H9 (cell line): ENCODE data around the gene IGDCC3. TPM values are rescaled to one million over a fixed set of nuclear protein-coding genes. Genes with fewer than 3 reads are reported as not detected.

Experiments
- DNase-seq: peaks from one replicate; pipeline ENCODE4 v3.0.0-alpha.2; 2017
- H2AFZ ChIP-seq: one replicate; pipeline ENCODE4 v1.6.1; 2013; ENCODE audit warnings: mild to moderate bottlenecking, low read length, control low read depth, moderate library complexity
- H2AK5ac ChIP-seq: 2 replicates; pipeline ENCODE4 v1.6.1; 2013; ENCODE audit warnings: low read length, control low read depth, mixed read lengths; ENCODE audit not compliant: insufficient read length
- H2BK120ac ChIP-seq: one replicate; pipeline ENCODE4 v1.6.1; 2013; ENCODE audit warnings: low read depth, mild to moderate bottlenecking, low read length, control low read depth, inconsistent platforms; ENCODE audit not compliant: poor library complexity, severe bottlenecking
- H2BK12ac ChIP-seq: 2 replicates; pipeline ENCODE4 v1.6.1; 2013; ENCODE audit warnings: low read length, control low read depth, mixed read lengths, low read depth; ENCODE audit not compliant: insufficient read length
- H2BK15ac ChIP-seq: 2 replicates; pipeline ENCODE4 v1.6.1; 2013; ENCODE audit warnings: low read depth, low read length, control low read depth
- H2BK20ac ChIP-seq: one replicate; pipeline ENCODE4 v1.6.1; 2013; ENCODE audit warnings: low read depth, mild to moderate bottlenecking, low read length, control low read depth, inconsistent platforms; ENCODE audit not compliant: poor library complexity, severe bottlenecking
- H2BK5ac ChIP-seq: 2 replicates; pipeline ENCODE4 v1.6.1; 2013; ENCODE audit warnings: low read length, control low read depth, mixed read lengths; ENCODE audit not compliant: insufficient read length
- H3K14ac ChIP-seq: 2 replicates; pipeline ENCODE4 v1.6.1; 2013; ENCODE audit warnings: low read length, control low read depth; ENCODE audit not compliant: insufficient read depth
- H3K18ac ChIP-seq: 2 replicates; pipeline ENCODE4 v1.6.1; 2013; ENCODE audit warnings: low read depth, mild to moderate bottlenecking, mixed read lengths, low read length, control low read depth; ENCODE audit not compliant: insufficient read length
- H3K23ac ChIP-seq: 2 replicates; pipeline ENCODE4 v1.6.1; 2013; ENCODE audit warnings: low read length, control low read depth, mixed read lengths, low read depth; ENCODE audit not compliant: insufficient read length
- H3K23me2 ChIP-seq: 2 replicates; pipeline ENCODE4 v1.6.1; 2013; ENCODE audit warnings: low read depth, mild to moderate bottlenecking, mixed read lengths, low read length, control low read depth; ENCODE audit not compliant: insufficient read length, poor library complexity, severe bottlenecking
- H3K27ac ChIP-seq: 2 replicates; pipeline ENCODE4 v1.5.1; 2013; ENCODE audit warnings: low read length, control low read depth, mixed read lengths, low read depth; ENCODE audit not compliant: insufficient read length
- H3K27me3 ChIP-seq: 2 replicates; pipeline ENCODE4 v1.6.1; 2013; ENCODE audit warnings: low read length, control low read depth, inconsistent platforms; ENCODE audit not compliant: insufficient read depth
- H3K4ac ChIP-seq: 2 replicates; pipeline ENCODE4 v1.6.1; 2013; ENCODE audit warnings: low read depth, mild to moderate bottlenecking, control low read depth, inconsistent platforms, low read length, moderate library complexity
- H3K4me1 ChIP-seq: 2 replicates; pipeline ENCODE4 v1.6.1; 2013; ENCODE audit warnings: low read length, control low read depth, inconsistent platforms; ENCODE audit not compliant: insufficient read depth
- H3K4me2 ChIP-seq: 2 replicates; pipeline ENCODE4 v1.6.1; 2013; ENCODE audit warnings: low read length, control low read depth, mixed read lengths; ENCODE audit not compliant: insufficient read length, insufficient read depth
- H3K56ac ChIP-seq: 2 replicates; pipeline ENCODE4 v1.6.1; 2013; ENCODE audit warnings: low read depth, mild to moderate bottlenecking, mixed read lengths, low read length, control low read depth; ENCODE audit not compliant: insufficient read length
- H3K79me1 ChIP-seq: 2 replicates; pipeline ENCODE4 v1.6.1; 2013; ENCODE audit warnings: low read depth, mild to moderate bottlenecking, moderate library complexity, low read length, control low read depth, inconsistent platforms; ENCODE audit not compliant: insufficient read depth, poor library complexity, severe bottlenecking
- H3K79me2 ChIP-seq: 2 replicates; pipeline ENCODE4 v1.6.1; 2013; ENCODE audit warnings: low read length, control low read depth, inconsistent platforms; ENCODE audit not compliant: insufficient read depth
- H3K9ac ChIP-seq: 2 replicates; pipeline ENCODE4 v1.6.1; 2013; ENCODE audit warnings: low read length, control low read depth, mixed read lengths; ENCODE audit not compliant: insufficient read length; ENCODE audit errors: extremely low read depth
- H3K9me3 ChIP-seq: one replicate; pipeline ENCODE4 v1.6.1; 2013; ENCODE audit warnings: low read depth, low read length, inconsistent platforms; ENCODE audit not compliant: control insufficient read depth
- H3T11ph ChIP-seq: one replicate; pipeline ENCODE4 v1.6.1; 2013; ENCODE audit warnings: mild to moderate bottlenecking, low read length, control low read depth, inconsistent platforms
- H4K20me1 ChIP-seq: one replicate; pipeline ENCODE4 v1.6.1; 2013; ENCODE audit not compliant: control insufficient read depth, insufficient read length, insufficient read depth
- H4K5ac ChIP-seq: 2 replicates; pipeline ENCODE4 v1.6.1; 2013; ENCODE audit warnings: low read depth, mild to moderate bottlenecking, mixed read lengths, low read length, control low read depth; ENCODE audit not compliant: insufficient read length
- H4K8ac ChIP-seq: replicated peaks from 2 replicates; pipeline ENCODE4 v1.6.1; 2013; ENCODE audit warnings: low read length, control low read depth, mixed read lengths, low read depth; ENCODE audit not compliant: insufficient read length
- H4K91ac ChIP-seq: 2 replicates; pipeline ENCODE4 v1.6.1; 2013; ENCODE audit warnings: low read depth, mild to moderate bottlenecking, moderate library complexity, mixed read lengths, low read length, control low read depth; ENCODE audit not compliant: insufficient read length
- H3K27ac Mint-ChIP-seq, 3 experiments: 2 replicates in 2 of 3; 3 replicates in 1 of 3; pipeline ENCODE4 v1.8.0; 2020 to 2021; ENCODE audit warnings: mixed read lengths in 3 of 3, mild to moderate bottlenecking in 1 of 3, moderate library complexity in 1 of 3
- H3K27me3 Mint-ChIP-seq: 2 replicates; pipeline ENCODE4 v1.8.0; 2021; ENCODE audit warnings: low read depth, mild to moderate bottlenecking, moderate library complexity, mixed read lengths
- H3K36me3 Mint-ChIP-seq, 3 experiments: 2 replicates in 2 of 3; 3 replicates in 1 of 3; pipeline ENCODE4 v1.8.0; 2020 to 2021; ENCODE audit warnings: low read depth in 3 of 3, mixed read lengths in 3 of 3; ENCODE audit not compliant: insufficient read depth in 1 of 3
- H3K4me1 Mint-ChIP-seq, 2 experiments: 2 replicates each; pipeline ENCODE4 v1.8.0; 2020; ENCODE audit warnings: mixed read lengths in 2 of 2
- H3K4me3 Mint-ChIP-seq, 2 experiments: 2 replicates in 1 of 2; 3 replicates in 1 of 2; pipeline ENCODE4 v1.8.0; 2020 to 2021; ENCODE audit warnings: mild to moderate bottlenecking in 2 of 2, mixed read lengths in 2 of 2, moderate library complexity in 1 of 2
- H3K9me3 Mint-ChIP-seq, 2 experiments: 2 replicates in 1 of 2; 3 replicates in 1 of 2; pipeline ENCODE4 v1.8.0; 2020; ENCODE audit warnings: mild to moderate bottlenecking in 2 of 2, mixed read lengths in 2 of 2, moderate library complexity in 1 of 2
- CTCF ChIP-seq: fragments of 200-600 bp; sonication (generic); conservative IDR thresholded peaks from 3 replicates; pipeline ENCODE4 v1.8.0; 2021; ENCODE audit warnings: antibody characterized with exemption, mild to moderate bottlenecking
- WGBS: extraction: QIAGEN DNeasy Blood & Tissue Kit; methylation state at CpG from one replicate; pipeline ENCODE4 v1.1.7; 2013; ENCODE audit warnings: missing lambda C conversion rate, low lambda C conversion rate, mixed read lengths; ENCODE audit not compliant: insufficient read length; ENCODE audit errors: extremely low coverage; 5-methylcytosine and 5-hydroxymethylcytosine counted together
- total RNA-seq: library from RNA; stranded (reverse); gene quantifications from 2 replicates; pipeline ENCODE4 v1.2.1, GENCODE V29; 2021

Gene IGDCC3
- total RNA-seq, 1 experiment from 2014 or later, result 18.9 TPM

DNA sequence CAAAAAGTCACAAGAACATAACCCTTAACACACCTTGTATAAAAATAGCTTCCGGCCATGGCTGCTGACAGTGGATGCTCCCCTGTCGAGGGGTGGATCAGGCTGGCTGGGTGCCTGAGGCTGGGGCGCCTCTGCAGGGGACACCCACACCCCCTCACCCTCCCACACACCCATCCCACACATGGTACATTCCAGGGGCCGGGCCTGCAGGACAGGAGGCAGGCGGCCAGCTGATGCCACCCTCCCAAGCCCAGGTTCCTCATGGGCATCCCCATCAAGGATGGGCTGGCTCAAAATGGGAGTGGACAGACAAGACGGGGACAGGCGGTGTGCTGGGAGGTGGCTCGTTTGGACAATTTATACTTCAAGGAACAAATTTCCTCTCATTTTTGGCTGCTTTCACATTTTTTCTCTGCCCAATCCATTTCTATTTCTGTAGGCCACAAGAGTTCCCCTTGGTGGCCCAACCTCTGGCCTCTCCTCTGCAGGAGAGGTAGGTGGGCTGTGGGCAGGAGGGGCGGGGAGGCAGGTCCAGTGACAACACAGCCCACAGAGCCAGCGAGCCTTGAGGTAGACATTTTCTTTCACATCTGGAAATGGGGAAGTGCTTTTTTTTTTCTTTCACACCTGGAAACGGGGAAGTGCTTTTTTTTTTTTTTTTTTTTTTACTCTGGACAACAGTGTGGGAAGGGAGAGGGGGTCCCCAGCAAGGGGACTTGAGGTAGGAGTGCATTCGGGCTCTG, 50.0 kb downstream of the IGDCC3 start:
- Histone ChIP-seq H3K79me1 (no peaks in the 10 kb centered on the region), H3K23ac (no peak overlapping the region), H4K91ac (no peak overlapping the region), H2BK20ac (no peak overlapping the region), H3K27ac (no peak overlapping the region), H3K27me3 (no peaks in the 10 kb centered on the region), H3K18ac (no peak overlapping the region), H3K23me2 (no peaks in the 10 kb centered on the region), H3K4me1 (no peaks in the 10 kb centered on the region), H3K79me2 (no peaks in the 10 kb centered on the region), H4K20me1 (no peaks in the 10 kb centered on the region), H2BK120ac (no peak overlapping the region), H2BK15ac (no peak overlapping the region), H3T11ph (no peak overlapping the region), H4K8ac (no peak overlapping the region), H3K4me2 (no peak overlapping the region), H2AK5ac (no peak overlapping the region), H3K9me3 (no peaks in the 10 kb centered on the region), H3K14ac (no peak overlapping the region), H2BK12ac (no peak overlapping the region), H3K56ac (no peak overlapping the region), H3K9ac (no peak overlapping the region), H2AFZ (no peak overlapping the region), H2BK5ac (no peak overlapping the region), H3K4ac (no peak overlapping the region), H4K5ac (no peak overlapping the region)
- Mint-ChIP-seq H3K9me3 (no peaks in the 10 kb centered on the region; a peak in 1 of 5 replicates), H3K4me3 (no peak overlapping the region; a peak in 1 of 5 replicates), H3K36me3 (peaks cover 19 to 28% (median 25%) of the 10 kb centered on the region in 3 experiments; a peak in 6 of 7 replicates), H3K4me1 (peaks cover 10 to 16% of the 10 kb centered on the region in 2 experiments), H3K27me3 (no peaks in the 10 kb centered on the region; the same call in 1 of the 2 replicates), H3K27ac (peak overlapping the region in 1 of 3 experiments; percentile 20; a peak in 1 of 7 replicates)
- no CpG with 5 or more reads among the region's 12 CpGs for WGBS
- no peak for TF ChIP-seq CTCF
- no peak for DNase-seq
